GM21717 (cell line): ENCODE measurements around the gene TMEM126A.
A peak's percentile ranks its signal among the peaks of the same experiment; 100 is the strongest.
"Not testable (repeated sequence)": the region's sequence is repeated elsewhere in the genome, so short reads cannot be mapped to it uniquely, and the experiment has no call there.

Experiments
- ATAC-seq: cut with Tn5 transposase; IDR thresholded peaks from one replicate; pipeline ENCODE4 v1.9.1; 2021; ENCODE audit warnings: mild to moderate bottlenecking, moderate library complexity; ENCODE audit not compliant: unreplicated experiment

Gene TMEM126A

GRCh38 chr11:85656777-85657176, 9.0 kb downstream of the TMEM126A start:
- ATAC-seq = no peak

GRCh38 chr11:85658180-85658579, 10.4 kb downstream of the TMEM126A start:
- ATAC-seq = no peak

- no peak for ATAC-seq
These were observed 14.4 kb downstream of the TMEM126A start for GRCh38 chr11:85661972-85662664.

- ATAC-seq = no peak
These were observed 15.4 kb downstream of the TMEM126A start for GRCh38 chr11:85663080-85663752.

GRCh38 chr11:85663753-85664614, 16.2 kb downstream of the TMEM126A start:
- peak; percentile 73 for ATAC-seq

- peak; percentile 91 for ATAC-seq
These were observed 17.1 kb downstream of the TMEM126A start, which contains the start of gene CREBZF for GRCh38 chr11:85664615-85665481. Gene CREBZF (minus strand): TSS chr11:85665129. CDS start chr11:85664875, 254 bp downstream.

GRCh38 chr11:85665733-85666132, 18.0 kb downstream of the TMEM126A start:
- ATAC-seq = no peak

- no peak for ATAC-seq
These were observed 18.9 kb downstream of the TMEM126A start for GRCh38 chr11:85666687-85667086.

GRCh38 chr11:85668157-85668556, 20.4 kb downstream of the TMEM126A start:
- no peak for ATAC-seq

- ATAC-seq = not testable (repeated sequence)
These were observed 23.3 kb downstream of the TMEM126A start for GRCh38 chr11:85670949-85671663.

GRCh38 chr11:85672105-85672902, 24.5 kb downstream of the TMEM126A start:
- ATAC-seq = no peak

GRCh38 chr11:85673393-85673792, 25.6 kb downstream of the TMEM126A start:
- ATAC-seq = no peak

GRCh38 chr11:85679576-85679975, 31.8 kb downstream of the TMEM126A start:
- no peak for ATAC-seq

GRCh38 chr11:85680897-85681296, 33.1 kb downstream of the TMEM126A start:
- ATAC-seq = no peak

- ATAC-seq = peak; percentile 86
These were observed 34.9 kb downstream of the TMEM126A start for GRCh38 chr11:85682330-85683305.

- ATAC-seq = no peak
These were observed 37.5 kb downstream of the TMEM126A start for GRCh38 chr11:85685125-85685819.

- no peak for ATAC-seq
These were observed 38.2 kb downstream of the TMEM126A start, which contains the start of gene CCDC89 for GRCh38 chr11:85685820-85686459. Gene CCDC89 (minus strand): TSS chr11:85686195. CDS start chr11:85686130, 65 bp downstream.
